ENCODE results near the gene RTP5.

- TF ChIP-seq POLR2A (IDR thresholded peaks at IDR 0.05) (no peak), CTCF (IDR thresholded peaks at IDR 0.05) (no peak), POLR2AphosphoS5 (IDR thresholded peaks at IDR 0.05) (no peak)
Measured at GRCh38 chr2:241844831-241845578, 24.5 kb upstream of the RTP5 start.

All from breast epithelium (tissue), 3 donors.